SK-N-SH (cell line): Measurements from ENCODE around the gene ARMC9. TPM values are rescaled to one million over a fixed set of nuclear protein-coding genes. Genes with fewer than 3 reads are reported as not detected.

Experiments
- CTCF ChIA-PET: fragments of 300-600, 350-600 bp; formaldehyde crosslinking; extraction: SDS; loops from one replicate; lab custom pipeline; 2021; lab: Yijun Ruan, JAX
- POLR2A ChIA-PET: fragments of 350-600 bp; sonication (Branson Sonifier 250); formaldehyde crosslinking; extraction: SDS; loops from one replicate; lab custom pipeline; 2020; ENCODE audit warnings: antibody characterized with exemption, inconsistent platforms; lab: Yijun Ruan, JAX
- DNase-seq: peaks from one replicate; pipeline ENCODE4 v3.0.0; 2012
- H2AFZ ChIP-seq: fragments of 200-600 bp; sonication (generic); 2 replicates; pipeline ENCODE4 v1.8.1; 2016; ENCODE audit warnings: antibody characterized with exemption, mild to moderate bottlenecking, low read depth
- H3F3A ChIP-seq: fragments of 200-600 bp; sonication (generic); replicated peaks from 2 replicates; pipeline ENCODE3; 2016; ENCODE audit warnings: antibody characterized with exemption, mild to moderate bottlenecking; ENCODE audit not compliant: insufficient read depth
- H3K27ac ChIP-seq, 2 experiments: fragments of 200-500 bp in 1 of 2; fragments of 200-600 bp in 1 of 2; sonication (Bioruptor generic) in 1 of 2; sonication (generic), shearing (Covaris generic) in 1 of 2; 2 replicates each; pipeline versions ENCODE4 v1.5.1 to v1.6.1; 2014 to 2016; ENCODE audit warnings: low read depth in 2 of 2, inconsistent platforms in 1 of 2, low read length in 1 of 2, mild to moderate bottlenecking in 1 of 2, mixed read lengths in 1 of 2
- H3K27me3 ChIP-seq: fragments of 200-600 bp; sonication (generic), shearing (Covaris generic); 2 replicates; pipeline ENCODE4 v1.6.1; 2016; ENCODE audit warnings: mixed run types; ENCODE audit not compliant: insufficient read depth
- H3K36me3 ChIP-seq, 2 experiments: fragments of 200-500 bp in 1 of 2; fragments of 200-600 bp in 1 of 2; sonication (Bioruptor generic) in 1 of 2; sonication (generic) in 1 of 2; replicated peaks in 1 of 2; 2 replicates each; pipeline versions ENCODE3 to v1.5.1; 2014 to 2016; ENCODE audit warnings: low read length in 1 of 2, mild to moderate bottlenecking in 1 of 2; ENCODE audit not compliant: insufficient read depth in 2 of 2, control insufficient read depth in 1 of 2
- H3K4me1 ChIP-seq, 2 experiments: fragments of 200-500 bp in 1 of 2; fragments of 200-600 bp in 1 of 2; sonication (Bioruptor generic) in 1 of 2; sonication (generic), shearing (Covaris generic) in 1 of 2; 2 replicates each; pipeline versions ENCODE4 v1.5.1 to v1.6.1; 2014 to 2016; ENCODE audit warnings: low read depth in 1 of 2, low read length in 1 of 2, mixed run types in 1 of 2; ENCODE audit not compliant: insufficient read depth in 2 of 2, control insufficient read depth in 1 of 2
- H3K4me2 ChIP-seq: fragments of 200-600 bp; sonication (generic), shearing (Covaris generic); 2 replicates; pipeline ENCODE4 v1.6.1; 2017; ENCODE audit warnings: mixed run types
- H3K4me3 ChIP-seq, 2 experiments: fragments of 200-500 bp in 1 of 2; fragments of 200-600 bp in 1 of 2; sonication (Bioruptor generic) in 1 of 2; sonication (generic), shearing (Covaris generic) in 1 of 2; 2 replicates each; pipeline versions ENCODE4 v1.5.1 to v1.8.1; 2014 to 2016; ENCODE audit warnings: low read depth in 2 of 2, inconsistent platforms in 1 of 2, low read length in 1 of 2, mild to moderate bottlenecking in 1 of 2, mixed read lengths in 1 of 2, moderate library complexity in 1 of 2
- H3K79me2 ChIP-seq: fragments of 200-600 bp; sonication (generic); 2 replicates; pipeline ENCODE4 v1.8.1; 2017; ENCODE audit warnings: mild to moderate bottlenecking; ENCODE audit not compliant: insufficient read depth
- H3K9ac ChIP-seq: fragments of 200-600 bp; sonication (generic); 2 replicates; pipeline ENCODE4 v1.6.1; 2017; ENCODE audit warnings: mixed run types
- H3K9me2 ChIP-seq: fragments of 200-600 bp; sonication (generic); 2 replicates; pipeline ENCODE4 v1.6.1; 2017; ENCODE audit warnings: mixed run types
- H3K9me3 ChIP-seq: fragments of 200-600 bp; sonication (generic); 2 replicates; pipeline ENCODE4 v1.6.1; 2017; ENCODE audit warnings: mixed run types, mild to moderate bottlenecking, moderate library complexity
- H4K20me1 ChIP-seq: fragments of 200-600 bp; sonication (generic); 2 replicates; pipeline ENCODE4 v1.6.1; 2017; ENCODE audit warnings: mild to moderate bottlenecking, mixed run types; ENCODE audit not compliant: insufficient read depth
- CHD2 ChIP-seq: fragments of 150-350 bp; IDR thresholded peaks from 2 replicates; pipeline ENCODE4 v1.6.1; 2018; ENCODE audit warnings: low read length; ENCODE audit not compliant: partially characterized antibody
- ELF1 ChIP-seq: IDR thresholded peaks from 2 replicates; pipeline ENCODE4 v1.4.0; 2012
- EP300 ChIP-seq, 2 experiments: IDR thresholded peaks; 2 replicates each; pipeline versions ENCODE4 v1.4.0 to v1.6.1; 2012; ENCODE audit warnings: borderline replicate concordance in 1 of 2, low read depth in 1 of 2, low read length in 1 of 2
- FOSL2 ChIP-seq: IDR thresholded peaks from 2 replicates; pipeline ENCODE4 v1.4.0; 2012; ENCODE audit warnings: low read depth, mild to moderate bottlenecking, moderate library complexity, borderline replicate concordance
- FOXM1 ChIP-seq: IDR thresholded peaks from 2 replicates; pipeline ENCODE4 v1.4.0; 2012; ENCODE audit warnings: low read depth, mild to moderate bottlenecking
- GABPA ChIP-seq: IDR thresholded peaks from 2 replicates; pipeline ENCODE4 v1.4.0; 2012; ENCODE audit warnings: low read depth, mild to moderate bottlenecking
- GATA2 ChIP-seq: sonication (generic); formaldehyde crosslinking; IDR thresholded peaks from 2 replicates; pipeline ENCODE4 v1.5.0; 2020; ENCODE audit warnings: mild to moderate bottlenecking, missing genetic modification reagents
- IRF3 ChIP-seq: fragments of 150-350 bp; IDR thresholded peaks from 2 replicates; pipeline ENCODE4 v1.6.1; 2016; ENCODE audit warnings: mild to moderate bottlenecking, low read depth, low read length
- MXI1 ChIP-seq: IDR thresholded peaks from 2 replicates; pipeline ENCODE4 v1.6.1; 2012; ENCODE audit warnings: mild to moderate bottlenecking, low read depth, low read length, improper control_type of control experiment
- NFIC ChIP-seq: IDR thresholded peaks from 2 replicates; pipeline ENCODE4 v1.4.0; 2012; ENCODE audit warnings: borderline replicate concordance
- NRF1 ChIP-seq: IDR thresholded peaks from 2 replicates; pipeline ENCODE4 v1.6.1; 2012; ENCODE audit warnings: low read depth, mild to moderate bottlenecking, low read length
- PBX3 ChIP-seq: IDR thresholded peaks from 2 replicates; pipeline ENCODE4; 2012
- POLR2AphosphoS5 ChIP-seq: IDR thresholded peaks from 2 replicates; pipeline ENCODE4 v1.6.1; 2012; ENCODE audit warnings: low read depth, low read length
- RAD21 ChIP-seq: IDR thresholded peaks from 2 replicates; pipeline ENCODE4 v1.6.1; 2012; ENCODE audit warnings: mild to moderate bottlenecking, low read length
- RFX5 ChIP-seq: IDR thresholded peaks from 2 replicates; pipeline ENCODE4 v1.6.1; 2012; ENCODE audit warnings: mild to moderate bottlenecking, improper control_type of control experiment, low read length
- SIN3A ChIP-seq: IDR thresholded peaks from 2 replicates; pipeline ENCODE4 v1.6.1; 2012; ENCODE audit warnings: low read depth, mild to moderate bottlenecking, low read length, moderate library complexity, borderline replicate concordance
- SMC3 ChIP-seq: IDR thresholded peaks from 2 replicates; pipeline ENCODE4 v1.6.1; 2012; ENCODE audit warnings: low read depth, low read length, improper control_type of control experiment
- TAF1 ChIP-seq: IDR thresholded peaks from 2 replicates; pipeline ENCODE4 v1.6.1; 2012; ENCODE audit warnings: low read depth, mild to moderate bottlenecking, low read length, moderate library complexity, borderline replicate concordance
- TCF12 ChIP-seq: IDR thresholded peaks from 2 replicates; pipeline ENCODE4 v1.4.0; 2012
- TEAD4 ChIP-seq: IDR thresholded peaks from 2 replicates; pipeline ENCODE4 v1.4.0; 2012; ENCODE audit warnings: mild to moderate bottlenecking, borderline replicate concordance; ENCODE audit not compliant: insufficient read depth
- WGBS: methylation state at CpG from one replicate; pipeline ENCODE4 v1.1.6; 2017; ENCODE audit warnings: low lambda C conversion rate; 5-methylcytosine and 5-hydroxymethylcytosine counted together
- polyA plus RNA-seq, 3 experiments: library from polyadenylated mRNA; depleted of rRNA; stranded (reverse); fragments of >200 nt; gene quantifications; 2 replicates each; pipeline ENCODE4 v1.2.3, GENCODE V29; 2012
- TF ChIP-seq, protein P1 (sequence below): IDR thresholded peaks from 2 replicates; pipeline ENCODE4 v1.4.0; 2012; ENCODE audit warnings: low read depth

The ARMC9 gene
- polyA plus RNA-seq, 1 of the 3 experiments (the other 2 are of a cell fraction), result 25.3 TPM

DNA sequence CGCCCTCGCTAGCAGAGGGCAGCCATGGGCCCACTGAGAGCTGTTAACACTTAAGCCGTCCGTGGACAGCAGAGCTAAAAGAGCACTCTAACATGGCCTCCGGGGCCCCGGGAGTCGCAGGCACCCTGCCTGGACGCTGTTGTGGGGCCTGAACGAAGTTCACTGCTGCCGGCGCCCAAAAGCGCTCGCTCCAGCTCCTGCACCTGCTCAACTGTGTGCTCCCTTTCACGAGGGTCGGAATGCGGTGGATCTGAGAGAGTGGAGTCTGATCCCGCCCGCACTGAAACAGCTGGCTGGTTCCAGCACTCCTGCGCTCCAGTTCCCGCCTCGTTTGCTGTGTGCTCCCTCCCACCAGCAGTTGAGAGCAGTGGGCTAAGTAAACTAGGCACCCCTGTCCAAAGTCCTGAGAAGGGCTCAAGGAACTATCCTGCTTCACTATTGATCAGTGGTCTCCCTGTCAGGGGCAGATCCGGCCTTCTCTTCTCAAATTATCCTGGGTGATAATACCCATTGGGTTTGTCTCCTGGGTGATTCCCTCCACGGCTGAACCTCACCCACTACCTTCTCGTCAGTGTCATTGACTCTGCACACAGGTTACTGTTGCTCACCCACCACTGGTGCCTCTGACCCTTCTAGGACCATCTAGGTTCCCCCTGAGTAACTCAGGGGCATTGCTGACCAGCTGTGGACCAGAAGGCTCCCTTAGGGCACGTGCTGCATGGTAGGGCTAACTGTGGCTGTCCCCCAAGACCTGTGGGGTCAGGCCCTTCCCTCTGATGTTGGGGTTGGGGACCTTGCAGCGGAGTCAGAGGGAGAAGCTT, 220.6 kb downstream of the ARMC9 start:
- no peaks in the 10 kb centered on the region for H3K9me2 ChIP-seq
- H3K27me3 ChIP-seq, result no peaks in the 10 kb centered on the region
- no peaks in the 10 kb centered on the region for H3K36me3 ChIP-seq
- no peak overlapping the region for H3K4me3 ChIP-seq
- no peak overlapping the region for H3K27ac ChIP-seq
- H3K4me1 ChIP-seq, result no peaks in the 10 kb centered on the region
- H3K9ac ChIP-seq, result no peak overlapping the region
- ChIA-PET POLR2A (interaction anchor here (1.5 kb wide), 1 partner anchor 45 kb away, joined by 4 read pairs; no protein-coding TSS in a partner anchor), CTCF (interaction anchor here (0.6 to 17.2 kb wide), 5 partner anchors 21 to 190 kb away, joined by 3 to 250 read pairs (median 4); no protein-coding TSS in a partner anchor)
- no peak overlapping the region for H2AFZ ChIP-seq
- no peaks in the 10 kb centered on the region for H4K20me1 ChIP-seq
- no peaks in the 10 kb centered on the region for H3K9me3 ChIP-seq
- no peak for DNase-seq
- WGBS, result 78% methylated on average over 17 of the region's 26 CpGs
- no peak overlapping the region for H3K4me2 ChIP-seq
- TF ChIP-seq CHD2 (no peak), GABPA (no peak), TAF1 (no peak), ELF1 (no peak)
- no peaks in the 10 kb centered on the region for H3F3A ChIP-seq
- no peaks in the 10 kb centered on the region for H3K79me2 ChIP-seq

DNA sequence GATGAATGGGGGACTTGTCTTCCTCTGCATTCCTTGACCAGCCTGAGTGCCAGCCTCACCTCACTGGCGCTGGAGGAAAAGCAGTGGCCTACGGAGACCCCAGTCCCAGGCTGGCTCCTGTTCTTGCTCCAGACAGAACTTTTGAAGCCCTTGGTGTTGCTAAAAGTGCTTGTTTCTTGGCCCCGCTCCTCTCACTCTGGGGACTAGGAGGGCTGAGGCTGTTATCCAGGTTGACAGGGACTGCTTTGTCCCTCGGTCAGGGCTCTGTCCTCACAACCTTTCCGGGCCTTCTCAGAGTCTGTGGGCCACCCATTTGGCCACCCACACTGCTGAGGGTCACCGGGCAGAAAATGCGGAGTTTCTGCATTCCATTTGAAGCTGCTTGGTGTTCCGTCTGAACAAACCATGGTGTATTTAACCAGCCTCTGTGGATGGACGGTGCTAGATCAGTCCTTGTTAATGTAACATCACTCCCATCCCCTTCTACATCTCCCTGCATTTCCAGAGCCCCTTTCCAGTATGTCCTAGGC, 222.7 kb downstream of the ARMC9 start:
- Histone ChIP-seq H3K9me2 (no peaks in the 10 kb centered on the region), H3K9ac (no peak overlapping the region), H4K20me1 (no peaks in the 10 kb centered on the region), H3K4me2 (no peak overlapping the region), H3F3A (no peaks in the 10 kb centered on the region), H3K27me3 (no peaks in the 10 kb centered on the region), H3K36me3 (no peaks in the 10 kb centered on the region), H2AFZ (no peak overlapping the region), H3K79me2 (no peaks in the 10 kb centered on the region), H3K4me1 (no peaks in the 10 kb centered on the region), H3K9me3 (no peaks in the 10 kb centered on the region), H3K27ac (no peak overlapping the region), H3K4me3 (no peak overlapping the region)
- no peak for TF ChIP-seq POLR2AphosphoS5
- POLR2A ChIA-PET, result no interaction called here
- CTCF ChIA-PET, result interaction anchor here (1.3 to 17.2 kb wide), 5 partner anchors 9 to 192 kb away, joined by 4 to 250 read pairs (median 5); no protein-coding TSS in a partner anchor
- no peak for DNase-seq
- 65% methylated on average over 8 of the region's 9 CpGs for WGBS

- POLR2A ChIA-PET, result no interaction called here
- no peak overlapping the region for H3K4me3 ChIP-seq
- H3K9ac ChIP-seq, result no peak overlapping the region
- H4K20me1 ChIP-seq, result no peaks in the 10 kb centered on the region
- no peak overlapping the region for H2AFZ ChIP-seq
- no peak for DNase-seq
- H3F3A ChIP-seq, result no peaks in the 10 kb centered on the region
- H3K36me3 ChIP-seq, result no peaks in the 10 kb centered on the region
- H3K27ac ChIP-seq, result no peak overlapping the region
- CTCF ChIA-PET, result interaction anchor here (1.5 to 4.4 kb wide), 4 partner anchors 10 to 195 kb away, joined by 4 to 27 read pairs (median 10); no protein-coding TSS in a partner anchor
- WGBS, result 88% methylated on average over 2 of the region's 2 CpGs
- no peaks in the 10 kb centered on the region for H3K9me3 ChIP-seq
- no peaks in the 10 kb centered on the region for H3K79me2 ChIP-seq
- no peaks in the 10 kb centered on the region for H3K4me1 ChIP-seq
- H3K4me2 ChIP-seq, result no peak overlapping the region
- no peaks in the 10 kb centered on the region for H3K9me2 ChIP-seq
- H3K27me3 ChIP-seq, result no peaks in the 10 kb centered on the region
- TF ChIP-seq RAD21 (no peak), GATA2 (CRISPR knock-in tag) (no peak), ELF1 (no peak), TEAD4 (no peak), CHD2 (no peak), TCF12 (no peak), SMC3 (no peak), EP300 (IDR thresholded peaks at IDR 0.05; ENCODE audit: borderline replicate concordance in 1 of 2, low read depth in 1 of 2, low read length in 1 of 2) (no peak), NRF1 (no peak), MXI1 (no peak), FOSL2 (no peak), RFX5 (no peak), IRF3 (no peak), PBX3 (no peak), NFIC (no peak), SIN3A (no peak), FOXM1 (no peak), POLR2AphosphoS5 (no peak)
- TF ChIP-seq, protein P1, sequence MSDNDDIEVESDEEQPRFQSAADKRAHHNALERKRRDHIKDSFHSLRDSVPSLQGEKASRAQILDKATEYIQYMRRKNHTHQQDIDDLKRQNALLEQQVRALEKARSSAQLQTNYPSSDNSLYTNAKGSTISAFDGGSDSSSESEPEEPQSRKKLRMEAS, result no peak
These were observed 223.6 kb downstream of the ARMC9 start for GRCh38 chr2:231422056-231422455.
